GM23338 (cell line): Measurements from ENCODE around the gene ASB16. TPM values are rescaled to one million over a fixed set of nuclear protein-coding genes. Genes with fewer than 3 reads are reported as not detected.

Experiments
- CREB1 ChIP-seq: fragments of 250-450 bp; sonication (Bioruptor Pico); IDR thresholded peaks from 2 replicates; pipeline ENCODE4 v1.5.0; 2020; ENCODE audit warnings: low read depth, mild to moderate bottlenecking, moderate library complexity
- CTCF ChIP-seq, 2 experiments: fragments of 200-600 bp in 1 of 2; sonication (generic) in 1 of 2; conservative IDR thresholded peaks; 2 replicates each; pipeline versions ENCODE4 v1.5.1 to v1.6.1; 2016 to 2017; ENCODE audit warnings: antibody characterized with exemption in 2 of 2, low read depth in 2 of 2, mild to moderate bottlenecking in 2 of 2, moderate library complexity in 1 of 2
- ETS1 ChIP-seq: IDR thresholded peaks from 2 replicates; pipeline ENCODE4 v1.6.1; 2016; ENCODE audit warnings: antibody characterized with exemption
- EZH2 ChIP-seq: fragments of 200-600 bp; sonication (generic); IDR thresholded peaks from one replicate; pipeline ENCODE4 v1.8.0; 2017; ENCODE audit warnings: antibody characterized with exemption, mild to moderate bottlenecking, low read depth; ENCODE audit not compliant: unreplicated experiment
- JUNB ChIP-seq: IDR thresholded peaks from one replicate; pipeline ENCODE4 v1.6.1; 2016; ENCODE audit warnings: antibody characterized with exemption; ENCODE audit not compliant: unreplicated experiment
- STAT1 ChIP-seq: IDR thresholded peaks from one replicate; pipeline ENCODE4 v1.6.1; 2016; ENCODE audit warnings: antibody characterized with exemption; ENCODE audit not compliant: unreplicated experiment
- ZNF114 ChIP-seq: fragments of 250-450 bp; sonication (Bioruptor Pico); IDR thresholded peaks from 2 replicates; pipeline ENCODE4 v1.5.0; 2020; ENCODE audit warnings: mild to moderate bottlenecking, moderate library complexity
- ZNF462 ChIP-seq: fragments of 250-450 bp; sonication (Bioruptor Pico); IDR thresholded peaks from 2 replicates; pipeline ENCODE4 v1.5.0; 2020; ENCODE audit warnings: mild to moderate bottlenecking, moderate library complexity
- polyA plus RNA-seq: library from polyadenylated mRNA; unstranded; fragments of >200 nt; fragmentation: Nextera tagmentation; extraction: Ambion mirVana; gene quantifications from 2 replicates; pipeline ENCODE4 v1.2.1, GENCODE V29; 2016
- total RNA-seq: library from RNA; depleted of rRNA; stranded (reverse); fragments of >200 nt; shearing (Covaris generic); gene quantifications from 2 replicates; pipeline ENCODE4 v1.2.3, GENCODE V29; 2014

ASB16 gene
- total and polyA plus RNA-seq, 2 experiments from 2014 or later = 0.47 TPM; not detected in 1

- TF ChIP-seq ZNF462 (CRISPR knock-in tag) (no peak), ETS1 (no peak), ZNF114 (CRISPR knock-in tag) (no peak), STAT1 (no peak), CREB1 (no peak), EZH2 (no peak), JUNB (no peak), CTCF (conservative IDR thresholded peaks at IDR 0.05; ENCODE audit: low read depth in 2 of 2) (no peak)
Measured at GRCh38 chr17:44167181-44167861, 3.2 kb upstream of the ASB16 start (continued).
